Measurements from ENCODE around the gene TAB2.

- TF ChIP-seq CTCF (IDR thresholded peaks at IDR 0.05) (no peak), EZH2 (IDR thresholded peaks at IDR 0.05; ENCODE audit: borderline replicate concordance, insufficient read depth, low read depth, low read length, poor library complexity, severe bottlenecking) (no peak)
Measured at GRCh38 chr6:149342525-149342924, 25.0 kb downstream of the TAB2 start.
